Measurements from ENCODE around the gene C1orf87.

GRCh38 chr1:60033066-60033465 is 40.5 kb downstream of the C1orf87 start:
- TF ChIP-seq CTCF (IDR thresholded peaks at IDR 0.05; ENCODE audit: insufficient read depth, low read length, poor library complexity, severe bottlenecking) (no peak), EZH2phosphoT487 (conservative IDR thresholded peaks at IDR 0.05; ENCODE audit: low read length) (no peak)

Measured in SU-DHL-6 (cell line).